MM.1S (cell line): ENCODE data around the gene SUSD4.

ENCODE experiments used
- DNase-seq: peaks from one replicate; pipeline ENCODE4 v3.0.0-alpha.2; 2015
- H2AFZ ChIP-seq: fragments of 300-600 bp; sonication (generic); 2 replicates; pipeline ENCODE4 v1.6.0; 2016; ENCODE audit warnings: antibody characterized with exemption, low read length
- H3F3A ChIP-seq: fragments of 300-600 bp; sonication (generic); 2 replicates; pipeline ENCODE4 v1.6.1; 2016; ENCODE audit warnings: mild to moderate bottlenecking, antibody characterized with exemption, low read length, moderate library complexity, mixed read lengths; ENCODE audit not compliant: insufficient read depth
- H3K27ac ChIP-seq: fragments of 300-600 bp; sonication (generic); 2 replicates; pipeline ENCODE4 v1.5.1; 2016; ENCODE audit warnings: mild to moderate bottlenecking, low read length
- H3K27me3 ChIP-seq: fragments of 300-600 bp; sonication (generic); replicated peaks from 2 replicates; pipeline ENCODE4 v1.6.0; 2016; ENCODE audit warnings: low read length; ENCODE audit not compliant: insufficient read depth
- H3K36me3 ChIP-seq: fragments of 300-600 bp; sonication (generic); replicated peaks from 2 replicates; pipeline ENCODE4 v1.6.1; 2016; ENCODE audit warnings: mild to moderate bottlenecking, low read length, mixed read lengths; ENCODE audit not compliant: insufficient read depth
- H3K4me1 ChIP-seq: fragments of 300-600 bp; sonication (generic); 2 replicates; pipeline ENCODE4 v1.6.1; 2016; ENCODE audit warnings: low read length, mixed read lengths
- H3K4me2 ChIP-seq: fragments of 300-600 bp; sonication (generic); 2 replicates; pipeline ENCODE4 v1.6.0; 2016; ENCODE audit warnings: low read depth, low read length
- H3K4me3 ChIP-seq: fragments of 300-600 bp; sonication (generic); 2 replicates; pipeline ENCODE4 v1.5.1; 2016; ENCODE audit warnings: low read length, mixed read lengths
- H3K79me2 ChIP-seq: fragments of 300-600 bp; sonication (generic); 2 replicates; pipeline ENCODE4 v1.6.1; 2016; ENCODE audit warnings: mixed run types, low read length, mixed read lengths
- H3K9ac ChIP-seq: fragments of 300-600 bp; sonication (generic); 2 replicates; pipeline ENCODE4 v1.6.1; 2016; ENCODE audit warnings: low read length, mixed read lengths
- H3K9me2 ChIP-seq: fragments of 300-600 bp; sonication (generic); replicated peaks from 2 replicates; pipeline ENCODE4 v1.6.1; 2016; ENCODE audit warnings: mild to moderate bottlenecking, low read length, mixed read lengths; ENCODE audit not compliant: insufficient read depth
- H3K9me3 ChIP-seq: fragments of 300-600 bp; sonication (generic); replicated peaks from 2 replicates; pipeline ENCODE4 v1.6.1; 2016; ENCODE audit warnings: mild to moderate bottlenecking, low read length, mixed read lengths; ENCODE audit not compliant: insufficient read depth
- H4K20me1 ChIP-seq: fragments of 300-600 bp; sonication (generic); 2 replicates; pipeline ENCODE4 v1.6.1; 2016; ENCODE audit warnings: mild to moderate bottlenecking, low read length, moderate library complexity, mixed read lengths; ENCODE audit not compliant: insufficient read depth
- CTCF ChIP-seq: fragments of 300-600 bp; sonication (generic); IDR thresholded peaks from 2 replicates; pipeline ENCODE4 v1.5.1; 2016; ENCODE audit warnings: antibody characterized with exemption, low read length, mixed read lengths
- EZH2 ChIP-seq: fragments of 300-600 bp; sonication (generic); optimal IDR thresholded peaks from 2 replicates; pipeline ENCODE3; 2017; ENCODE audit warnings: low read depth, mild to moderate bottlenecking, antibody characterized with exemption, low read length, mixed read lengths
- EZH2phosphoT487 ChIP-seq: fragments of 300-600 bp; sonication (generic); IDR thresholded peaks from 2 replicates; pipeline ENCODE4 v1.6.1; 2018; ENCODE audit warnings: antibody characterized with exemption, low read length

Gene SUSD4

GRCh38 chr1:223175633-223176032, 188.3 kb downstream of the SUSD4 start:
- Histone ChIP-seq H4K20me1 (no peaks in the 10 kb centered on the region), H3K9me2 (no peaks in the 10 kb centered on the region), H3K27ac (no peak overlapping the region), H3K9ac (no peak overlapping the region), H3K79me2 (no peaks in the 10 kb centered on the region), H3K4me3 (no peak overlapping the region), H3K36me3 (no peaks in the 10 kb centered on the region), H3F3A (no peaks in the 10 kb centered on the region), H3K4me1 (no peaks in the 10 kb centered on the region), H3K27me3 (no peaks in the 10 kb centered on the region), H3K4me2 (no peak overlapping the region), H2AFZ (no peak overlapping the region), H3K9me3 (no peaks in the 10 kb centered on the region)
- DNase-seq, result no peak
- TF ChIP-seq EZH2phosphoT487 (no peak), CTCF (no peak), EZH2 (no peak)

GRCh38 chr1:223175032-223175431, 188.9 kb downstream of the SUSD4 start:
- Histone ChIP-seq H3K36me3 (no peaks in the 10 kb centered on the region), H3K4me2 (no peak overlapping the region), H3K27me3 (no peaks in the 10 kb centered on the region), H3F3A (no peaks in the 10 kb centered on the region), H3K9me2 (no peaks in the 10 kb centered on the region), H3K79me2 (no peaks in the 10 kb centered on the region), H3K9ac (no peak overlapping the region), H4K20me1 (no peaks in the 10 kb centered on the region), H3K4me1 (no peaks in the 10 kb centered on the region), H2AFZ (no peak overlapping the region), H3K4me3 (no peak overlapping the region), H3K9me3 (no peaks in the 10 kb centered on the region), H3K27ac (no peak overlapping the region)
- no peak for TF ChIP-seq EZH2phosphoT487
- no peak for DNase-seq
